Measurements from ENCODE around the gene HOXA4.

DNA sequence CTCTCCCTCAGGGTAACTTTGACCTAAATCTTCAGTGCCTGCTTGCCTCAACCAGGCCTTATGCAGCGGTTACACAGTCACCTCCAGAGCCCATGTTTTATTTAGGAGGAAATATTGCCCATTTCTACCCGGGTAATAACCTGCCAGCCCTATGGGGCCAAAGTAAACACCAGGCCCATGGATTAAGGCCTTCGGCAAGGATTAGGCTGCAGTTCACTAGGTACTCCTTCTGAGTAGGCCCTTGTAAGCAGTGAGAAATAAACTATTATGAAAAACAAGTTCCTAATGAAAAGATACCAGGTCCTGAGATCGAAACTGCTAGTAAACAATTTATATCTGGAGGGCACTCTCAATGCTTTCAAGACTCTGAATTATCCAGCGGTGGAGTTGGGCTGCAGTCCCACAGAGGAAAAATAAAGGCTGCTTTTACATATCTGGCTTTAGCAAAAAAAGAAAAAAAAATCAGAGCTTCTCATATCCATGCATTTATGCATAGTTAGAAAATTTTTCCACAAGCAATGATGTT lies 47.3 kb upstream of the HOXA4 start:
- TF ChIP-seq, protein P1, sequence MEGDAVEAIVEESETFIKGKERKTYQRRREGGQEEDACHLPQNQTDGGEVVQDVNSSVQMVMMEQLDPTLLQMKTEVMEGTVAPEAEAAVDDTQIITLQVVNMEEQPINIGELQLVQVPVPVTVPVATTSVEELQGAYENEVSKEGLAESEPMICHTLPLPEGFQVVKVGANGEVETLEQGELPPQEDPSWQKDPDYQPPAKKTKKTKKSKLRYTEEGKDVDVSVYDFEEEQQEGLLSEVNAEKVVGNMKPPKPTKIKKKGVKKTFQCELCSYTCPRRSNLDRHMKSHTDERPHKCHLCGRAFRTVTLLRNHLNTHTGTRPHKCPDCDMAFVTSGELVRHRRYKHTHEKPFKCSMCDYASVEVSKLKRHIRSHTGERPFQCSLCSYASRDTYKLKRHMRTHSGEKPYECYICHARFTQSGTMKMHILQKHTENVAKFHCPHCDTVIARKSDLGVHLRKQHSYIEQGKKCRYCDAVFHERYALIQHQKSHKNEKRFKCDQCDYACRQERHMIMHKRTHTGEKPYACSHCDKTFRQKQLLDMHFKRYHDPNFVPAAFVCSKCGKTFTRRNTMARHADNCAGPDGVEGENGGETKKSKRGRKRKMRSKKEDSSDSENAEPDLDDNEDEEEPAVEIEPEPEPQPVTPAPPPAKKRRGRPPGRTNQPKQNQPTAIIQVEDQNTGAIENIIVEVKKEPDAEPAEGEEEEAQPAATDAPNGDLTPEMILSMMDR (IDR thresholded peaks at IDR 0.05): no peak
- TF ChIP-seq POLR2A (IDR thresholded peaks at IDR 0.05): no peak
